HUES64 (cell line): ENCODE data around the gene KLHL40.

Source experiments
- H3K27ac ChIP-seq: 2 replicates; pipeline ENCODE4 v1.7.0; 2013; ENCODE audit warnings: low read depth, low read length, inconsistent platforms
- H3K27me3 ChIP-seq: 2 replicates; pipeline ENCODE4 v1.6.1; 2013; ENCODE audit warnings: mild to moderate bottlenecking, low read length; ENCODE audit not compliant: insufficient read depth
- H3K36me3 ChIP-seq: 2 replicates; pipeline ENCODE4 v1.6.1; 2013; ENCODE audit warnings: mild to moderate bottlenecking, low read length; ENCODE audit not compliant: insufficient read depth
- H3K4me1 ChIP-seq: 2 replicates; pipeline ENCODE4 v1.6.1; 2013; ENCODE audit warnings: mild to moderate bottlenecking, low read length, moderate library complexity; ENCODE audit not compliant: insufficient read depth
- H3K4me3 ChIP-seq: 2 replicates; pipeline ENCODE4 v1.5.1; 2013; ENCODE audit warnings: mild to moderate bottlenecking, low read length, moderate library complexity
- H3K9ac ChIP-seq: 2 replicates; pipeline ENCODE4 v1.6.1; 2013; ENCODE audit warnings: mild to moderate bottlenecking, low read depth, low read length
- H3K9me3 ChIP-seq: 2 replicates; pipeline ENCODE4 v1.6.1; 2013; ENCODE audit warnings: low read depth, low read length; ENCODE audit not compliant: insufficient read depth
- WGBS: fragments of 150-250, 120-280 bp; methylation state at CpG from one replicate; pipeline ENCODE4 v1.1.7; 2013; ENCODE audit warnings: missing lambda C conversion rate; 5-methylcytosine and 5-hydroxymethylcytosine counted together

The KLHL40 gene

GRCh38 chr3:42658091-42658770 is 27.1 kb upstream of the KLHL40 start:
- no peak overlapping the region for H3K9ac ChIP-seq
- H3K4me1 ChIP-seq: peaks cover 13% of the 10 kb centered on the region
- no peaks in the 10 kb centered on the region for H3K27me3 ChIP-seq
- H3K27ac ChIP-seq: no peak overlapping the region
- H3K9me3 ChIP-seq: no peaks in the 10 kb centered on the region
- WGBS: 94% methylated on average over 34 of the region's 34 CpGs
- no peak overlapping the region for H3K4me3 ChIP-seq
- H3K36me3 ChIP-seq: no peaks in the 10 kb centered on the region

GRCh38 chr3:42658771-42659390 is 26.5 kb upstream of the KLHL40 start:
- H3K9me3 ChIP-seq: no peaks in the 10 kb centered on the region
- H3K27ac ChIP-seq: no peak overlapping the region
- no peak overlapping the region for H3K4me3 ChIP-seq
- H3K36me3 ChIP-seq: no peaks in the 10 kb centered on the region
- H3K4me1 ChIP-seq: peaks cover 9% of the 10 kb centered on the region
- H3K27me3 ChIP-seq: no peaks in the 10 kb centered on the region
- H3K9ac ChIP-seq: no peak overlapping the region
- WGBS: 93% methylated on average over 22 of the region's 22 CpGs

- H3K9me3 ChIP-seq: no peaks in the 10 kb centered on the region
- WGBS: 92% methylated on average over 25 of the region's 25 CpGs
- no peak overlapping the region for H3K4me3 ChIP-seq
- no peak overlapping the region for H3K9ac ChIP-seq
- H3K4me1 ChIP-seq: peaks cover 9% of the 10 kb centered on the region
- H3K36me3 ChIP-seq: no peaks in the 10 kb centered on the region
- no peak overlapping the region for H3K27ac ChIP-seq
- H3K27me3 ChIP-seq: no peaks in the 10 kb centered on the region
Measured at GRCh38 chr3:42659451-42660130, 25.7 kb upstream of the KLHL40 start.

- Histone ChIP-seq H3K4me1 (peaks cover 6% of the 10 kb centered on the region), H3K4me3 (no peak overlapping the region), H3K27ac (no peak overlapping the region), H3K9me3 (no peaks in the 10 kb centered on the region), H3K27me3 (no peaks in the 10 kb centered on the region), H3K9ac (no peak overlapping the region), H3K36me3 (no peaks in the 10 kb centered on the region)
- 82% methylated on average over 6 of the region's 6 CpGs for WGBS
Measured at GRCh38 chr3:42660131-42660715, 25.1 kb upstream of the KLHL40 start.

- Histone ChIP-seq H3K4me1 (no peaks in the 10 kb centered on the region), H3K36me3 (no peaks in the 10 kb centered on the region), H3K9me3 (no peaks in the 10 kb centered on the region), H3K4me3 (no peak overlapping the region), H3K27me3 (no peaks in the 10 kb centered on the region), H3K9ac (no peak overlapping the region), H3K27ac (no peak overlapping the region)
- 67% methylated on average over 4 of the region's 4 CpGs for WGBS
Measured at GRCh38 chr3:42660898-42661297, 24.4 kb upstream of the KLHL40 start.

GRCh38 chr3:42661593-42662022 is 23.7 kb upstream of the KLHL40 start:
- H3K4me3 ChIP-seq: no peak overlapping the region
- H3K27me3 ChIP-seq: no peaks in the 10 kb centered on the region
- H3K9me3 ChIP-seq: no peaks in the 10 kb centered on the region
- no peak overlapping the region for H3K27ac ChIP-seq
- H3K9ac ChIP-seq: no peak overlapping the region
- 95% methylated on average over 5 of the region's 5 CpGs for WGBS
- H3K4me1 ChIP-seq: no peaks in the 10 kb centered on the region
- no peaks in the 10 kb centered on the region for H3K36me3 ChIP-seq

GRCh38 chr3:42662037-42662812 is 23.1 kb upstream of the KLHL40 start:
- Histone ChIP-seq H3K4me1 (no peaks in the 10 kb centered on the region), H3K27me3 (no peaks in the 10 kb centered on the region), H3K27ac (no peak overlapping the region), H3K4me3 (no peak overlapping the region), H3K9me3 (no peaks in the 10 kb centered on the region), H3K9ac (no peak overlapping the region), H3K36me3 (no peaks in the 10 kb centered on the region)
- 96% methylated on average over 7 of the region's 7 CpGs for WGBS

GRCh38 chr3:42662813-42663535 is 22.4 kb upstream of the KLHL40 start:
- Histone ChIP-seq H3K9ac (no peak overlapping the region), H3K9me3 (no peaks in the 10 kb centered on the region), H3K36me3 (no peaks in the 10 kb centered on the region), H3K4me3 (no peak overlapping the region), H3K4me1 (no peaks in the 10 kb centered on the region), H3K27me3 (no peaks in the 10 kb centered on the region), H3K27ac (no peak overlapping the region)
- 91% methylated on average over 12 of the region's 12 CpGs for WGBS

- H3K9ac ChIP-seq: no peak overlapping the region
- no peaks in the 10 kb centered on the region for H3K27me3 ChIP-seq
- WGBS: 96% methylated on average over 38 of the region's 38 CpGs
- H3K4me3 ChIP-seq: no peak overlapping the region
- no peaks in the 10 kb centered on the region for H3K9me3 ChIP-seq
- no peaks in the 10 kb centered on the region for H3K36me3 ChIP-seq
- H3K27ac ChIP-seq: no peak overlapping the region
- no peaks in the 10 kb centered on the region for H3K4me1 ChIP-seq
Measured at GRCh38 chr3:42663581-42664437, 21.5 kb upstream of the KLHL40 start.

- H3K9ac ChIP-seq: no peak overlapping the region
- no peak overlapping the region for H3K27ac ChIP-seq
- no peak overlapping the region for H3K4me3 ChIP-seq
- H3K9me3 ChIP-seq: no peaks in the 10 kb centered on the region
- 93% methylated on average over 19 of the region's 19 CpGs for WGBS
- H3K4me1 ChIP-seq: no peaks in the 10 kb centered on the region
- H3K27me3 ChIP-seq: no peaks in the 10 kb centered on the region
- no peaks in the 10 kb centered on the region for H3K36me3 ChIP-seq
Measured at GRCh38 chr3:42664438-42664803, 20.9 kb upstream of the KLHL40 start.
